Retina (tissue), 1 donor: ENCODE measurements around the gene SLC25A27.

Experiments
- DNase-seq: peaks from one replicate; pipeline ENCODE4 v3.0.0-alpha.2; 2016

Gene SLC25A27

GRCh38 chr6:46720401-46720800, 67.6 kb downstream of the SLC25A27 start:
- no peak for DNase-seq
